ENCODE measurements around the gene ITSN1. TPM values are rescaled to one million over a fixed set of nuclear protein-coding genes. Genes with fewer than 3 reads are reported as not detected.

The ITSN1 gene
- total RNA-seq, 2 donors from 2014 or later, result 50.9 to 78.6 TPM

GRCh38 chr21:33938381-33938780 lies 296.1 kb downstream of the ITSN1 start:
- TF ChIP-seq CTCF (IDR thresholded peaks at IDR 0.05), result no peak
- H3K9me3 ChIP-seq, result no peaks in the 10 kb centered on the region
- no peaks in the 10 kb centered on the region for H3K36me3 ChIP-seq
- no peak for ATAC-seq (ENCODE audit: insufficient number of reproducible peaks, low FRiP score, low read depth)
- DNase-seq (ENCODE audit: low spot score), result no peak
- no peak overlapping the region for H3K4me3 ChIP-seq
- H3K27me3 ChIP-seq (replicated peaks; ENCODE audit: insufficient read depth), result no peaks in the 10 kb centered on the region
- H3K27ac ChIP-seq, result no peak overlapping the region
- H3K4me1 ChIP-seq (ENCODE audit: control insufficient read depth in 1 of 2, low read depth in 2 of 2), result peaks cover 0 to 13% of the 10 kb centered on the region in 2 donors

DNA sequence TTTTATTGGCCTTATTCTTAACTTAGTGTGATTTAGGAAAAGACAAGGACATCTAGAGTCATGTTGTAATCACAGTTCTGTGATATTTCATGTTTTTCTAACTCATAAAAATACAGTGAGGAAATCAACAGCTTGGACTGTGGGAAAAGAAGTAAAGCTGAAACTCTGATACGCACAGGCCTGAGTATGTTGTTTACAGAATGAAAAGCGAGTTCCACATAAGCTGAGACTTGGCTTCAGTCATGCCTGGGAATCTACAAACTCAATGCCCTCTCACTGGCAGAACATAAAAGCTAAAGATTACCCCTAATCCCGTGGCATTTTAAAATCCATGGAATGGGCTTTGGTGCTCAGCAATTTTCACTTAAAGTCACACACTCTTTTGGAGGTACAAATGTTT lies 296.9 kb downstream of the ITSN1 start:
- ATAC-seq (ENCODE audit: insufficient number of reproducible peaks, low FRiP score, low read depth), result no peak
- H3K36me3 ChIP-seq, result no peaks in the 10 kb centered on the region
- no peaks in the 10 kb centered on the region for H3K9me3 ChIP-seq
- peaks cover 0 to 13% of the 10 kb centered on the region in 2 donors for H3K4me1 ChIP-seq (ENCODE audit: control insufficient read depth in 1 of 2, low read depth in 2 of 2)
- H3K27ac ChIP-seq, result no peak overlapping the region
- H3K27me3 ChIP-seq (replicated peaks; ENCODE audit: insufficient read depth), result no peaks in the 10 kb centered on the region
- TF ChIP-seq CTCF (IDR thresholded peaks at IDR 0.05), result no peak
- DNase-seq (ENCODE audit: low spot score), result no peak
- H3K4me3 ChIP-seq, result no peak overlapping the region

DNA sequence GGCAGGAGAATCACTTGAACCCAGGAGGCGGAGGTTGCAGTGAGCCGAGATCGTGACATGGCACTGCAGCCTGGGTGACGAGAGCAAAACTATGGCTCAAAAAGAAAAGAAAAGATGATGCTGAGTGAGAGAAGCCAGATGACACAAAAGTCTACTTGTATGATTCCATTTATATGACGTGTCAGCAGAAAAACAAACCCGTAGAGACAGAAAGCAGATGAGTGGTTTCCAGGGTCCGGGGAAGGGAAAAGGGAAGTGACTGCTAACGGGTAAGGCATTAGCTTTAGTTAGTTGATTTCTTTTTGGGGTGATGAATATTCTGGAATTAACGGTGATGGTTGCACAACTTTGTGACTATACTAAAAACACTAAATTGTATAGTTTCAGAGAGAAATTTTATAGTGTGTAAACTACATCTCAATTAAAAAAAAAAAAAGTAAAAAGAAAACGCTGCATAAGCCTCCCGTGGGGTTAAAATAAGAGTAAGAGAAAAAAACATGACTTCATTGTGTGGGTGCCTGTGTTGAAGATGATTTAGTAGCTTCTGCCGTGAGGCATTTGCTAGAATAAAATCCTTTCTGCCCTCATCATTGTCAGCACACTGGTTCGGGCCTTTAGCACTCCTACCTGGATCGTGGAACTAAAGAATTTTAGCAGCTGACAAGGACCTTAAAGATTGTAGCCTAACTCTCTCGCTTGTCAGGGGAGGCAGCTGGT lies 298.0 kb downstream of the ITSN1 start:
- Histone ChIP-seq H3K4me3 (no peak overlapping the region), H3K9me3 (no peaks in the 10 kb centered on the region), H3K27me3 (replicated peaks; ENCODE audit: insufficient read depth) (no peaks in the 10 kb centered on the region), H3K36me3 (no peaks in the 10 kb centered on the region), H3K4me1 (ENCODE audit: control insufficient read depth in 1 of 2, low read depth in 2 of 2) (peaks cover 0 to 13% of the 10 kb centered on the region in 2 donors), H3K27ac (no peak overlapping the region)
- DNase-seq (ENCODE audit: low spot score) (no peak), ATAC-seq (ENCODE audit: insufficient number of reproducible peaks, low FRiP score, low read depth) (no peak)
- TF ChIP-seq CTCF (IDR thresholded peaks at IDR 0.05), result no peak

GRCh38 chr21:33940881-33941245 lies 298.6 kb downstream of the ITSN1 start:
- Histone ChIP-seq H3K4me3 (no peak overlapping the region), H3K27me3 (replicated peaks; ENCODE audit: insufficient read depth) (no peaks in the 10 kb centered on the region), H3K9me3 (no peaks in the 10 kb centered on the region), H3K36me3 (no peaks in the 10 kb centered on the region), H3K4me1 (ENCODE audit: control insufficient read depth in 1 of 2, low read depth in 2 of 2) (peaks cover 0 to 13% of the 10 kb centered on the region in 2 donors), H3K27ac (no peak overlapping the region)
- TF ChIP-seq CTCF (IDR thresholded peaks at IDR 0.05), result no peak
- ATAC-seq (ENCODE audit: insufficient number of reproducible peaks, low FRiP score, low read depth) (no peak), DNase-seq (ENCODE audit: low spot score) (no peak)

DNA sequence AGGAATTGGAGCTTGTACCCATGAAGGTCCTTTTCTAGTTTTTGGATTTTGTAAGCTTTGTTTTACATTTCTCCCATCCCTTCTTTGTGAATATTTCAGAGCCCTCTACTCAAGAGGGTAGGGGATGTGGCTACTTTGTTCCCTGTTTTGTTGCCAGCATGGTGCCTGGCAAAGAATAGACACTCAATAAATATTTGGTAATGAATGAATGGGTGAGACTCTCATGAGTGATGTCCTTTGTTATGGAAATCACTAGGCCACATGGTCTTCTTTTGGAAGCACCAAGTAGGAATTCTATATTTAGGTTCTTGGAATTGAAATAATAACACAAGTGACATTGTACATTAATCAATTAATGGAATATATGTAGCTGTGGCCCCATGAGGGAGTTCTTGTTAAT lies 300.1 kb downstream of the ITSN1 start:
- no peak overlapping the region for H3K27ac ChIP-seq
- no peak for ATAC-seq (ENCODE audit: insufficient number of reproducible peaks, low FRiP score, low read depth)
- DNase-seq (ENCODE audit: low spot score), result no peak
- no peaks in the 10 kb centered on the region for H3K36me3 ChIP-seq
- H3K9me3 ChIP-seq, result no peaks in the 10 kb centered on the region
- H3K27me3 ChIP-seq (replicated peaks; ENCODE audit: insufficient read depth), result no peaks in the 10 kb centered on the region
- H3K4me3 ChIP-seq, result no peak overlapping the region
- H3K4me1 ChIP-seq (ENCODE audit: control insufficient read depth in 1 of 2, low read depth in 2 of 2), result peaks cover 6% of the 10 kb centered on the region in 2 donors
- TF ChIP-seq CTCF (IDR thresholded peaks at IDR 0.05), result no peak
